CD4-positive, alpha-beta T cell (primary cell): ENCODE data around the gene SAMD14. TPM values are rescaled to one million over a fixed set of nuclear protein-coding genes. Genes with fewer than 3 reads are reported as not detected.
"Not testable (repeated sequence)": the region's sequence is repeated elsewhere in the genome, so short reads cannot be mapped to it uniquely, and the experiment has no call there.

ENCODE experiments used
- ATAC-seq: fragments of 200-7000 bp; cut with Tn5 transposase; one replicate; pipeline ENCODE4 v1.10.0; 2022; ENCODE audit warnings: mild to moderate bottlenecking; ENCODE audit not compliant: poor library complexity
- CTCF ChIA-PET: fragments of 350-600 bp; sonication (Branson Sonifier 250); formaldehyde crosslinking; loops from one replicate; lab custom pipeline; 2021; ENCODE audit warnings: antibody characterized with exemption, inconsistent platforms; lab: Charles Lee
- POLR2A ChIA-PET: fragments of 350-600 bp; sonication (Branson Sonifier 250); formaldehyde crosslinking; loops from one replicate; lab custom pipeline; 2021; ENCODE audit warnings: antibody characterized with exemption, inconsistent platforms; lab: Charles Lee
- DNase-seq, 14 experiments: peaks; one replicate each; pipeline ENCODE4 v3.0.0-alpha.2; 2013 to 2020; ENCODE audit warnings: mixed read lengths in 2 of 14
- H3K27ac ChIP-seq, 2 donors: one replicate each; pipeline versions ENCODE4 v1.5.1 to v1.7.0; 2013; ENCODE audit warnings: low read length in 2 of 2, low read depth in 1 of 2, mild to moderate bottlenecking in 1 of 2
- H3K27me3 ChIP-seq, 2 experiments: 1 replicate in 1 of 2; 2 replicates in 1 of 2; pipeline versions ENCODE4 v1.6.1 to v1.7.0; 2013; ENCODE audit warnings: low read length in 2 of 2, control low read depth in 1 of 2, mild to moderate bottlenecking in 1 of 2, moderate library complexity in 1 of 2; ENCODE audit not compliant: insufficient read depth in 2 of 2, control insufficient read depth in 1 of 2
- H3K36me3 ChIP-seq: one replicate; pipeline ENCODE4 v1.6.1; 2013; ENCODE audit warnings: low read length, control low read depth; ENCODE audit not compliant: insufficient read depth
- H3K4me1 ChIP-seq: one replicate; pipeline ENCODE4 v1.6.1; 2013; ENCODE audit warnings: low read length, control low read depth; ENCODE audit not compliant: insufficient read depth
- H3K4me3 ChIP-seq: one replicate; pipeline ENCODE4 v1.5.1; 2013; ENCODE audit warnings: mild to moderate bottlenecking, low read length, moderate library complexity
- H3K9me3 ChIP-seq, 2 experiments: 1 replicate in 1 of 2; 2 replicates in 1 of 2; pipeline versions ENCODE4 v1.6.1 to v1.7.0; 2013; ENCODE audit warnings: low read length in 2 of 2, mild to moderate bottlenecking in 2 of 2, control low read depth in 1 of 2, moderate library complexity in 1 of 2; ENCODE audit not compliant: control insufficient read depth in 1 of 2, insufficient read depth in 1 of 2
- H3K27ac Mint-ChIP-seq: one replicate; pipeline ENCODE4 v1.8.0; 2020; ENCODE audit warnings: mixed read lengths
- H3K27me3 Mint-ChIP-seq: one replicate; pipeline ENCODE4 v1.8.0; 2021; ENCODE audit warnings: mixed read lengths
- H3K36me3 Mint-ChIP-seq: one replicate; pipeline ENCODE4 v1.8.0; 2021; ENCODE audit warnings: low read depth, mixed read lengths
- H3K4me1 Mint-ChIP-seq: one replicate; pipeline ENCODE4 v1.8.0; 2021; ENCODE audit warnings: low read depth, mixed read lengths
- H3K4me3 Mint-ChIP-seq: one replicate; pipeline ENCODE4 v1.8.0; 2020; ENCODE audit warnings: mild to moderate bottlenecking, mixed read lengths
- H3K9me3 Mint-ChIP-seq: one replicate; pipeline ENCODE4 v1.8.0; 2020; ENCODE audit warnings: mixed read lengths
- CTCF ChIP-seq: fragments of 200-600 bp; IDR thresholded peaks from one replicate; pipeline ENCODE4 v1.8.0; 2022; ENCODE audit warnings: antibody characterized with exemption, mild to moderate bottlenecking
- intact Hi-C, 2 experiments: fragments of 100-400 bp; cut with DNase I in 1 of 2; cut with micrococcal nuclease in 1 of 2; formaldehyde crosslinking; loops; one replicate each; pipeline versions ENCODE4 v1.15.1 to v1.9.0; 2023 to 2025; cut with DNase I, micrococcal nuclease
- total RNA-seq, 174 experiments: library from RNA in 2 of 174; stranded (reverse) in 2 of 174; gene quantifications; one replicate each; pipeline ENCODE4 v1.2.3 and lab custom pipeline; 2021 to 2026

The SAMD14 gene
- total RNA-seq, 2 experiments from 2014 or later, result 0.33 to 0.53 TPM

GRCh38 chr17:50063561-50064252, 66.3 kb downstream of the SAMD14 start:
- H3K27me3 ChIP-seq, result no peaks in the 10 kb centered on the region
- H3K27me3 Mint-ChIP-seq, result no peaks in the 10 kb centered on the region
- H3K9me3 ChIP-seq, result no peaks in the 10 kb centered on the region
- intact Hi-C loops, result no loop called here
- H3K27ac ChIP-seq, result no peak overlapping the region
- H3K36me3 ChIP-seq, result no peaks in the 10 kb centered on the region
- POLR2A ChIA-PET, result no interaction called here
- H3K4me3 Mint-ChIP-seq, result no peak overlapping the region
- peaks cover 9% of the 10 kb centered on the region for H3K36me3 Mint-ChIP-seq
- no peak overlapping the region for H3K27ac Mint-ChIP-seq
- peaks cover under 1% of the 10 kb centered on the region for H3K4me1 Mint-ChIP-seq
- ATAC-seq (no peak), DNase-seq (no peak)
- H3K4me1 ChIP-seq, result no peaks in the 10 kb centered on the region
- CTCF ChIA-PET, result interaction anchor here (1.4 kb wide), 1 partner anchor 24 kb away, joined by 3 read pairs; no protein-coding TSS in a partner anchor
- no peaks in the 10 kb centered on the region for H3K9me3 Mint-ChIP-seq
- no peak for TF ChIP-seq CTCF
- no peak overlapping the region for H3K4me3 ChIP-seq

DNA sequence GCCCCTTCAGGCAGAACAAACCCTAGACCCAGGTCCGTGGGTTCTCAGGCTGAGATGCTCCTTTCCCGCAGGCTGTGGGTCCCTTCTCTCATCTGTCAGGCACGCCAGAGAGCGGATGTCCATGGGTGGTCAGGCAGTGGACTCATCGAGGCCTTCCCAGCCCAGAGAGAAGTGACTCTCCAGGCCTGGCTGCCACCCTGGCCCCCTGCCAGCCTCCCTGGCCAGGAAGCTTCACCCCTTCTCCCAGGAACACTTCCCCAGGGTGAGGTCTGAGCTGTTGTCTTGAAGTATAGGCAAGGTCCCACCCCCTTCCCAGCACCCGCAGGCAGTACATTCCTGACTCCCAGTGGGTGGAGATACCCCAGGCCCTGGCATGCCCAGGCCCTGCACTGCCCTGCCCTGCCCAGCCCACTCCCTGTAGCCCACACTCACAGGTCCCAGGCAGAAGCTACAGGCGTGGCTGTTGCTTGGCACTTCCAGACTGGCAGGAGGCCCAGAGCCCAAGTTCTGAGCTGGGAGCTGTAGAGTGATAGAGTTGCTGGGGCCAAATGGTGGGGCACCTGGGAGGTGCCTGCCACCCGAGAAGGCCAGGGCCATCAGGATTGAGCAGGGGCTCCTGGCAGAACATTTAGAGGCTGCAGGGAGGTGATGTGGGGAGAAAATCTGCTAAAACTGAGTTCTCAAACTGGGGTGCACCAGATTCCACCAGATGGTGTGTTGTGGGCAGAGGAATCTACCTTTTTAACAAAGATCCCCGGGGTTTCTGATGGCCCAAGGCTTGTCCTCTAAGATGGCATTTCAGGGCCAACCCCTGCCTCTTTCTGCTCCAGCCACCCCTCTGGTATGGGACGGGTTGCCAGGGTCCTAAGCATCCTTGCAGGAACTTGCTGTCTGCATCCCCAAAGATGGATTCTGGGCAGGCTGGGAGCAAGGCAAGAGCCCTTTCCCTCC, 67.4 kb downstream of the SAMD14 start:
- Histone ChIP-seq H3K27me3 (no peaks in the 10 kb centered on the region), H3K4me1 (peaks cover under 1% of the 10 kb centered on the region), H3K27ac (no peak overlapping the region), H3K36me3 (no peaks in the 10 kb centered on the region), H3K9me3 (no peaks in the 10 kb centered on the region), H3K4me3 (no peak overlapping the region)
- Mint-ChIP-seq H3K9me3 (no peaks in the 10 kb centered on the region), H3K4me3 (no peak overlapping the region), H3K36me3 (peaks cover 5% of the 10 kb centered on the region), H3K27me3 (no peaks in the 10 kb centered on the region), H3K4me1 (peaks cover 11% of the 10 kb centered on the region), H3K27ac (no peak overlapping the region)
- POLR2A ChIA-PET, result no interaction called here
- CTCF ChIA-PET, result interaction anchor here (1.4 kb wide), 1 partner anchor 25 kb away, joined by 3 read pairs; no protein-coding TSS in a partner anchor
- TF ChIP-seq CTCF, result no peak
- intact Hi-C loops, result no loop called here
- ATAC-seq, result no peak
- no peak for DNase-seq

GRCh38 chr17:50061713-50062045, 68.3 kb downstream of the SAMD14 start:
- H3K27me3 ChIP-seq, intact Hi-C loops, POLR2A ChIA-PET, H3K9me3 Mint-ChIP-seq, H3K4me3 Mint-ChIP-seq, H3K4me3 ChIP-seq, H3K36me3 ChIP-seq, ATAC-seq, DNase-seq, H3K4me1 ChIP-seq, CTCF ChIA-PET, H3K27ac Mint-ChIP-seq, H3K36me3 Mint-ChIP-seq, H3K9me3 ChIP-seq, H3K27me3 Mint-ChIP-seq, H3K27ac ChIP-seq: not testable (repeated sequence)
- peaks cover 20% of the 10 kb centered on the region for H3K4me1 Mint-ChIP-seq
